ENCODE measurements around the gene ESYT2.

ESYT2 gene

GRCh38 chr7:158687406-158687805 lies 141.9 kb downstream of the ESYT2 start:
- DNase-seq, result no peak

- DNase-seq, result no peak
Measured at GRCh38 chr7:158685693-158686092, 143.6 kb downstream of the ESYT2 start.

GRCh38 chr7:158684329-158684728 lies 145.0 kb downstream of the ESYT2 start:
- DNase-seq, result no peak

- no peak for DNase-seq
Measured at GRCh38 chr7:158683541-158683940, 145.8 kb downstream of the ESYT2 start.

GRCh38 chr7:158682456-158682855 lies 146.9 kb downstream of the ESYT2 start:
- DNase-seq, result no peak
